ENCODE measurements around the gene HRH3.

GRCh38 chr20:62265365-62265764 is 45.3 kb upstream of the HRH3 start:
- TF ChIP-seq CTCF (conservative IDR thresholded peaks at IDR 0.05) (no peak), EZH2 (IDR thresholded peaks at IDR 0.05; ENCODE audit: low read depth) (no peak)
